BE2C (cell line): Measurements from ENCODE around the gene CCDC106.
A peak's percentile ranks its signal among the peaks of the same experiment; 100 is the strongest.

ENCODE experiments used
- DNase-seq: peaks from one replicate; pipeline ENCODE4 v3.0.0-alpha.2; 2020
- H3K27me3 ChIP-seq: fragments of 250-450 bp; sonication (Bioruptor Pico); 2 replicates; pipeline ENCODE4 v1.5.1; 2020; ENCODE audit warnings: mild to moderate bottlenecking
- H3K36me3 ChIP-seq: fragments of 250-450 bp; sonication (Bioruptor Pico); 2 replicates; pipeline ENCODE4 v1.5.1; 2020; ENCODE audit warnings: mild to moderate bottlenecking
- H3K4me1 ChIP-seq: fragments of 250-450 bp; sonication (Bioruptor Pico); 2 replicates; pipeline ENCODE4 v1.5.1; 2020
- H3K4me3 ChIP-seq: 2 replicates; pipeline ENCODE4 v1.5.1; 2011; ENCODE audit warnings: low read depth, low read length
- H3K9me3 ChIP-seq: fragments of 250-450 bp; sonication (Bioruptor Pico); 2 replicates; pipeline ENCODE4 v1.5.1; 2020
- CTCF ChIP-seq: IDR thresholded peaks from 2 replicates; pipeline ENCODE4 v1.5.1; 2012; ENCODE audit warnings: mild to moderate bottlenecking, low read depth, low read length

The CCDC106 gene

DNA sequence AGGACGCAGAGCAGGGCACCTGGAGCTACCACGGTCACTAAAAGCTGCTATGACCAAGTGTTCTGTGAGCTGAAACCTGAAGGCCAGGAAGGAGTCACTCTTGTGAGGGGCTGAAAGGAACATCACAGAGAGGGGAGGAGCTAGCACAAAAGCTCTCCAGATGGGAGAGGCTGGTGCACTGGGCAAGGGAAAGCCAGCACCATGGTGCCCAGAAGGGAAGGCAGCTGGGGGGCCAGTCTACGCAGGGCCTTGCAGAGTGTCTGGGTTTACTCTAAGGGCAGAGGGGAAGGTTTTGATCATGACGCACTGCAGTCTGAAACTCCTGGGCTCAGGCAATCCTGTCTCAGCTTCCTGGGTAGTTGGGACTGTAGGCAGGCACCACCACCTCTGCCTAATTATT lies 11.3 kb upstream of the CCDC106 start:
- Histone ChIP-seq H3K9me3 (no peaks in the 10 kb centered on the region), H3K36me3 (no peaks in the 10 kb centered on the region), H3K27me3 (no peaks in the 10 kb centered on the region), H3K4me3 (no peak overlapping the region), H3K4me1 (peaks cover 6% of the 10 kb centered on the region)
- TF ChIP-seq CTCF: no peak
- DNase-seq: no peak

- H3K4me1 ChIP-seq: peaks cover 6% of the 10 kb centered on the region
Observed at GRCh38 chr19:55637534-55637933, 10.5 kb upstream of the CCDC106 start.

GRCh38 chr19:55638864-55639359 lies 9.1 kb upstream of the CCDC106 start:
- Histone ChIP-seq H3K4me3 (no peak overlapping the region), H3K4me1 (peaks cover 6% of the 10 kb centered on the region)
- peak; percentile 78 for DNase-seq

More at GRCh38 chr19:55637534-55637933, 10.5 kb upstream of the CCDC106 start:
- DNase-seq: no peak
- Histone ChIP-seq H3K36me3 (no peaks in the 10 kb centered on the region), H3K4me3 (no peak overlapping the region), H3K9me3 (no peaks in the 10 kb centered on the region), H3K27me3 (no peaks in the 10 kb centered on the region)
- no peak for TF ChIP-seq CTCF

GRCh38 chr19:55640043-55640576 lies 7.9 kb upstream of the CCDC106 start:
- peak; percentile 44 for TF ChIP-seq CTCF
- H3K4me3 ChIP-seq: peak overlapping the region; percentile 90
- no peaks in the 10 kb centered on the region for H3K27me3 ChIP-seq
- H3K9me3 ChIP-seq: no peaks in the 10 kb centered on the region
- peaks cover 6% of the 10 kb centered on the region for H3K4me1 ChIP-seq
- peak; percentile 74 for DNase-seq
- peaks cover 7% of the 10 kb centered on the region for H3K36me3 ChIP-seq

More at GRCh38 chr19:55638864-55639359, 9.1 kb upstream of the CCDC106 start:
- Histone ChIP-seq H3K9me3 (no peaks in the 10 kb centered on the region), H3K36me3 (no peaks in the 10 kb centered on the region), H3K27me3 (no peaks in the 10 kb centered on the region)
- peak; percentile 80 for TF ChIP-seq CTCF

GRCh38 chr19:55640577-55641425 lies 7.2 kb upstream of the CCDC106 start, which contains the start of gene ZNF580:
ZNF580 (plus strand) TSS chr19:55641002; CDS start chr19:55642509, 1,507 bp downstream.
- TF ChIP-seq CTCF: no peak
- Histone ChIP-seq H3K4me1 (peaks cover 6% of the 10 kb centered on the region), H3K27me3 (no peaks in the 10 kb centered on the region), H3K4me3 (peak within 1 kb of the TSS; percentile 90), H3K9me3 (no peaks in the 10 kb centered on the region), H3K36me3 (peaks cover 14% of the 10 kb centered on the region)
- DNase-seq: peak; percentile 76
